ENCODE measurements around the gene GPRIN1. TPM values are rescaled to one million over a fixed set of nuclear protein-coding genes. Genes with fewer than 3 reads are reported as not detected.

GPRIN1 gene
- total RNA-seq, 4 donors from 2014 or later = 0.16 to 1.1 (median 0.63) TPM

DNA sequence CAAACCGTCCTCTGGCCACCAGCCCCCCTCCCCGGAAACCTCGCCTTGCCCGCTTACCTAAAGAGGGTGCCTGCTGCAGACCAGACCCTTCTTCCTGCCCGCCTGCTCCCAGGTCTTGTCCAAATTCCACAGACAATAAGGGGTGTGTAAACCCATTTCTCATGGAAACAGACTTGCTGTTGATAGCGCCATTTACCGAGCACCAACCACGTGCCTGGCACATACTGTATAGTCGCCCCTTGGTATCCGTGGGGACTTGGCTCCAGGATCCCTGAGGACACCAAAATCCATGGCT lies 35.7 kb downstream of the GPRIN1 start:
- no peak overlapping the region for H3K27ac ChIP-seq
- WGBS, 2 donors (ENCODE audit: low coverage in 1 of 2) = 62 to 72% methylated on average over 3 to 6 of the region's 10 CpGs
- H3K4me3 ChIP-seq = no peak overlapping the region
- H3K36me3 ChIP-seq = no peaks in the 10 kb centered on the region
- H3K27me3 ChIP-seq = peaks cover 49% of the 10 kb centered on the region
- no peaks in the 10 kb centered on the region for H3K4me1 ChIP-seq
- ATAC-seq = peak; percentile 19
- TF ChIP-seq, protein P1, sequence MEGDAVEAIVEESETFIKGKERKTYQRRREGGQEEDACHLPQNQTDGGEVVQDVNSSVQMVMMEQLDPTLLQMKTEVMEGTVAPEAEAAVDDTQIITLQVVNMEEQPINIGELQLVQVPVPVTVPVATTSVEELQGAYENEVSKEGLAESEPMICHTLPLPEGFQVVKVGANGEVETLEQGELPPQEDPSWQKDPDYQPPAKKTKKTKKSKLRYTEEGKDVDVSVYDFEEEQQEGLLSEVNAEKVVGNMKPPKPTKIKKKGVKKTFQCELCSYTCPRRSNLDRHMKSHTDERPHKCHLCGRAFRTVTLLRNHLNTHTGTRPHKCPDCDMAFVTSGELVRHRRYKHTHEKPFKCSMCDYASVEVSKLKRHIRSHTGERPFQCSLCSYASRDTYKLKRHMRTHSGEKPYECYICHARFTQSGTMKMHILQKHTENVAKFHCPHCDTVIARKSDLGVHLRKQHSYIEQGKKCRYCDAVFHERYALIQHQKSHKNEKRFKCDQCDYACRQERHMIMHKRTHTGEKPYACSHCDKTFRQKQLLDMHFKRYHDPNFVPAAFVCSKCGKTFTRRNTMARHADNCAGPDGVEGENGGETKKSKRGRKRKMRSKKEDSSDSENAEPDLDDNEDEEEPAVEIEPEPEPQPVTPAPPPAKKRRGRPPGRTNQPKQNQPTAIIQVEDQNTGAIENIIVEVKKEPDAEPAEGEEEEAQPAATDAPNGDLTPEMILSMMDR (IDR thresholded peaks at IDR 0.05) = no peak
- no peak for TF ChIP-seq POLR2A (IDR thresholded peaks at IDR 0.05)
- TF ChIP-seq POLR2AphosphoS5 (IDR thresholded peaks at IDR 0.05) = no peak
- TF ChIP-seq EP300 (IDR thresholded peaks at IDR 0.05) = no peak
- H3K9me3 ChIP-seq = no peaks in the 10 kb centered on the region

DNA sequence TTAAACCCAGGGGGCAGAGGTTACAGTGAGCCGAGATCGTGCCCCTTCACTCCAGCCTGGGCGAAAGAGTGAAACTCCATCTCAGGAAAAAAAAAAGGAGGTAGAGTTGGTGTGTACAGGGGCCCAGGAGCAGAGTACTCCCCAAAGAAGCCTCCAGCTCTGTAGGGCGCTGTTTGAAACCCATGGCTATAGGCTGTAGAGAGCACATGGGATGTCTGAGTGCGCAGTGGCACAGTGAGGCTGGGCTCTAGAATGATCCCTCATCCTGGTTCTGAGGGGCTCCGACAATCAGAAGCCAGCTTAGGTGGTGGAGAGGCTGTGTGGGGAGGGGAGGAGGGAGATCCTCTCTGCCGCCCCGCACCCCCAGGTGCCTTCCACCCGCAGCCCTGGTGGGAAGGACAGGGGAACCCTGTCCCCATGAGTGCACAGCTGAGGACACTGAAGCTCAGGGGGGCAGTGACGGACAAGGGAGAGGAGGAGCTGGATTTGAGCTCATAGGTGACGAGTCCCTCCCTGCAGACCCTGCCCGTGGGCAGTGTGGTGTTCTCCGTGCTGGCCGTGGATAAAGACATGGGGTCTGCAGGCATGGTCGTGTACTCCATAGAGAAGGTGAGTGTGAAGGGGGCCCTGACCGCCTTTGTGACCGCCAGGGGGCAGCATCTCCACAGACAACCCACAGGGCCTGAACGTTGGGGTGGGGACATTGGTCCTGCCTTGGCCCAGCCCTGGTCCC lies 36.2 kb downstream of the GPRIN1 start:
- Histone ChIP-seq H3K4me3 (no peak overlapping the region), H3K4me1 (no peaks in the 10 kb centered on the region), H3K27me3 (peaks cover 52% of the 10 kb centered on the region), H3K36me3 (no peaks in the 10 kb centered on the region), H3K9me3 (no peaks in the 10 kb centered on the region), H3K27ac (no peak overlapping the region)
- peak; percentile 63 for ATAC-seq
- TF ChIP-seq, protein P1 (IDR thresholded peaks at IDR 0.05) = peak in 3 of 4 experiments; percentile 58 to 83 (median 64)
- TF ChIP-seq POLR2AphosphoS5 (IDR thresholded peaks at IDR 0.05) = no peak
- WGBS, 2 donors (ENCODE audit: low coverage in 1 of 2) = 56 to 81% methylated on average over 5 to 6 of the region's 18 CpGs

- H3K27ac ChIP-seq = no peak overlapping the region
- no peaks in the 10 kb centered on the region for H3K4me1 ChIP-seq
- WGBS, 2 donors (ENCODE audit: low coverage in 1 of 2) = 37 to 49% methylated on average over 6 of the region's 6 CpGs
- no peaks in the 10 kb centered on the region for H3K36me3 ChIP-seq
- no peak for TF ChIP-seq POLR2AphosphoS5 (IDR thresholded peaks at IDR 0.05)
- H3K27me3 ChIP-seq = peaks cover 73% of the 10 kb centered on the region
- no peak overlapping the region for H3K4me3 ChIP-seq
- ATAC-seq = no peak
- H3K9me3 ChIP-seq = no peaks in the 10 kb centered on the region
Measured at GRCh38 chr5:176570044-176570443, 39.9 kb downstream of the GPRIN1 start.

DNA sequence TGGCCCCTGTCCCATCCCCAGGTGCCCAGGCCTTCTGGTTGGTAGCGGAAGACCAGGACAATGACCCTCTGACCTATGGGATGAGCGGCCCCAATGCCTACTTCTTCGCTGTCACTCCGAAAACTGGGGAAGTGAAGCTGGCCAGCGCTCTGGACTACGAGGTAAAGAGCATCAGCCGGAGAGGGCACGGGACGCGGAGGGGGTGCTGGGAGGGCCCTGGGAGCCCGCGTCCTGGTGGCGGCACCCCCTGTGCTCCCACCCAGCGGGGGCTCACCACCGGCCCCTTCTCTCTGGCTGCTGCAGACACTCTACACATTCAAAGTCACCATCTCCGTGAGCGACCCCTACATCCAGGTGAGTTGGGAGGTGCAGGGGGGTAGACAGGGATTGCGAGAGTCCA lies 41.3 kb downstream of the GPRIN1 start:
- H3K36me3 ChIP-seq = no peaks in the 10 kb centered on the region
- no peak overlapping the region for H3K27ac ChIP-seq
- no peak for TF ChIP-seq POLR2AphosphoS5 (IDR thresholded peaks at IDR 0.05)
- no peak for TF ChIP-seq POLR2A (IDR thresholded peaks at IDR 0.05)
- TF ChIP-seq, protein P1 (IDR thresholded peaks at IDR 0.05) = no peak
- no peak for TF ChIP-seq EP300 (IDR thresholded peaks at IDR 0.05)
- no peak overlapping the region for H3K4me3 ChIP-seq
- ATAC-seq = no peak
- 61 to 100% methylated on average over 1 to 10 of the region's 18 CpGs for WGBS, 2 donors (ENCODE audit: low coverage in 1 of 2)
- peaks cover 70% of the 10 kb centered on the region for H3K27me3 ChIP-seq
- H3K4me1 ChIP-seq = no peaks in the 10 kb centered on the region
- no peaks in the 10 kb centered on the region for H3K9me3 ChIP-seq

GRCh38 chr5:176565760-176566288 lies 44.1 kb downstream of the GPRIN1 start:
- Histone ChIP-seq H3K9me3 (no peaks in the 10 kb centered on the region), H3K4me3 (no peak overlapping the region), H3K4me1 (no peaks in the 10 kb centered on the region), H3K27ac (no peak overlapping the region), H3K27me3 (peaks cover 75% of the 10 kb centered on the region), H3K36me3 (no peaks in the 10 kb centered on the region)
- WGBS, 2 donors (ENCODE audit: low coverage in 1 of 2) = 28% methylated on average over 6 of the region's 6 CpGs; no CpG with 5 or more reads in 1 of the 2 donors
- TF ChIP-seq POLR2A (IDR thresholded peaks at IDR 0.05) (no peak), POLR2AphosphoS5 (IDR thresholded peaks at IDR 0.05) (no peak)
- ATAC-seq = no peak

DNA sequence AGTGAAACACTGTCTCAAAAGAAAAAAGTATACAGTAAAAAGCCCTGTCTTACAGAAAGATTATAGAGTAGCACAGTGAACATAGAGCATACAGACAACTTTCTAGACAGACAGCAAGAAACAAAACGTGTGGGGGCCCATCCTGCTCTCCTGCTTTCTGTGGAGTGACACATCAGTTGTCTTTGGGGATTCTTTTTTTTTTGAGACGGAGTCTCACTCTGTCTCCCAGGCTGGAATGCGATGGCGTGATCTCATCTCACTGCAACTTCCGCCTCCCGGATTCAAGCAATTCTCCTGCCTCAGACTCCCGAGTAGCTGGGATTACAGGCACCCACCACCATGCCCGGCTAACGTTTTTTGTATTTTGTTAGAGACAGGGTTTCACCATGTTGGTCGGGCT lies 46.0 kb downstream of the GPRIN1 start:
- H3K4me3 ChIP-seq = no peak overlapping the region
- WGBS, 2 donors (ENCODE audit: low coverage in 1 of 2) = 22 to 83% methylated on average over 1 to 9 of the region's 10 CpGs
- H3K27ac ChIP-seq = no peak overlapping the region
- ATAC-seq = no peak
- no peak for TF ChIP-seq POLR2AphosphoS5 (IDR thresholded peaks at IDR 0.05)
- no peak for TF ChIP-seq POLR2A (IDR thresholded peaks at IDR 0.05)
- TF ChIP-seq, protein P1 (IDR thresholded peaks at IDR 0.05) = no peak
- TF ChIP-seq EP300 (IDR thresholded peaks at IDR 0.05) = no peak
- peaks cover 77% of the 10 kb centered on the region for H3K27me3 ChIP-seq
- H3K9me3 ChIP-seq = no peaks in the 10 kb centered on the region
- H3K4me1 ChIP-seq = no peaks in the 10 kb centered on the region
- H3K36me3 ChIP-seq = no peaks in the 10 kb centered on the region
